GM23338 (cell line): ENCODE data around the gene PRKCQ.

ENCODE experiments used
- EZH2 ChIP-seq: fragments of 200-600 bp; sonication (generic); IDR thresholded peaks from one replicate; pipeline ENCODE4 v1.8.0; 2017; ENCODE audit warnings: antibody characterized with exemption, mild to moderate bottlenecking, low read depth; ENCODE audit not compliant: unreplicated experiment
- EZH2phosphoT487 ChIP-seq: fragments of 200-600 bp; sonication (generic); IDR thresholded peaks from one replicate; pipeline ENCODE4 v1.8.1; 2018; ENCODE audit warnings: antibody characterized with exemption; ENCODE audit not compliant: unreplicated experiment
- ZNF331 ChIP-seq: fragments of 250-450 bp; sonication (Bioruptor Pico); IDR thresholded peaks from 2 replicates; pipeline ENCODE4 v1.5.0; 2020; ENCODE audit warnings: low read depth, mild to moderate bottlenecking, moderate library complexity
- TF ChIP-seq, protein P1 (sequence below), 2 experiments: fragments of 200-600 bp in 1 of 2; sonication (generic) in 1 of 2; conservative IDR thresholded peaks; 2 replicates each; pipeline versions ENCODE4 v1.5.1 to v1.6.1; 2016 to 2017; ENCODE audit warnings: antibody characterized with exemption in 2 of 2, low read depth in 2 of 2, mild to moderate bottlenecking in 2 of 2, moderate library complexity in 1 of 2
- TF ChIP-seq, protein P2 (sequence below): IDR thresholded peaks from 2 replicates; pipeline ENCODE4 v1.6.1; 2016; ENCODE audit warnings: antibody characterized with exemption

DNA sequence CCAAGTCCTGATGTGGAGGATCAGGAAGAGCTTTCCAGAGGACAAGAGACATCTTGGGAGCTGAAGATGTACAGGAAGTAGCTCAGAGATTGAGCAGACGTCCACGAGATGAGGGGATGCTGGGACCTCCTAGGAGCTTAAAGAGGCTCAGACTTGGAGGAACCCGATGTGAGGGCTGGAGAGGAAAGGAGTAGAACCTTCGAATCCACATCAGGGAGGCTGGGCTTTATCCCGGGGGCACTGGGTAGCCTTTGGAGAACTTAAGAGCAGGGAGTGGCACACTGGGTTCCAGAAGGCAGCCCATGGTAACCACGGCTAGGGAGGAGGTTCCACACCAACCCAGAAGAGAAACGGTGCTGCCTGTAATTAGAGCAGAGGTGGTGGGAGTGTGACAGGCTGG, 10.8 kb downstream of the PRKCQ start:
- TF ChIP-seq, protein P1, sequence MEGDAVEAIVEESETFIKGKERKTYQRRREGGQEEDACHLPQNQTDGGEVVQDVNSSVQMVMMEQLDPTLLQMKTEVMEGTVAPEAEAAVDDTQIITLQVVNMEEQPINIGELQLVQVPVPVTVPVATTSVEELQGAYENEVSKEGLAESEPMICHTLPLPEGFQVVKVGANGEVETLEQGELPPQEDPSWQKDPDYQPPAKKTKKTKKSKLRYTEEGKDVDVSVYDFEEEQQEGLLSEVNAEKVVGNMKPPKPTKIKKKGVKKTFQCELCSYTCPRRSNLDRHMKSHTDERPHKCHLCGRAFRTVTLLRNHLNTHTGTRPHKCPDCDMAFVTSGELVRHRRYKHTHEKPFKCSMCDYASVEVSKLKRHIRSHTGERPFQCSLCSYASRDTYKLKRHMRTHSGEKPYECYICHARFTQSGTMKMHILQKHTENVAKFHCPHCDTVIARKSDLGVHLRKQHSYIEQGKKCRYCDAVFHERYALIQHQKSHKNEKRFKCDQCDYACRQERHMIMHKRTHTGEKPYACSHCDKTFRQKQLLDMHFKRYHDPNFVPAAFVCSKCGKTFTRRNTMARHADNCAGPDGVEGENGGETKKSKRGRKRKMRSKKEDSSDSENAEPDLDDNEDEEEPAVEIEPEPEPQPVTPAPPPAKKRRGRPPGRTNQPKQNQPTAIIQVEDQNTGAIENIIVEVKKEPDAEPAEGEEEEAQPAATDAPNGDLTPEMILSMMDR (conservative IDR thresholded peaks at IDR 0.05; ENCODE audit: low read depth in 2 of 2) = no peak
- no peak for TF ChIP-seq EZH2
- no peak for TF ChIP-seq ZNF331
- TF ChIP-seq EZH2phosphoT487 = no peak
- TF ChIP-seq, protein P2, sequence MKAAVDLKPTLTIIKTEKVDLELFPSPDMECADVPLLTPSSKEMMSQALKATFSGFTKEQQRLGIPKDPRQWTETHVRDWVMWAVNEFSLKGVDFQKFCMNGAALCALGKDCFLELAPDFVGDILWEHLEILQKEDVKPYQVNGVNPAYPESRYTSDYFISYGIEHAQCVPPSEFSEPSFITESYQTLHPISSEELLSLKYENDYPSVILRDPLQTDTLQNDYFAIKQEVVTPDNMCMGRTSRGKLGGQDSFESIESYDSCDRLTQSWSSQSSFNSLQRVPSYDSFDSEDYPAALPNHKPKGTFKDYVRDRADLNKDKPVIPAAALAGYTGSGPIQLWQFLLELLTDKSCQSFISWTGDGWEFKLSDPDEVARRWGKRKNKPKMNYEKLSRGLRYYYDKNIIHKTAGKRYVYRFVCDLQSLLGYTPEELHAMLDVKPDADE = no peak
